GM21390 (cell line): ENCODE results near the gene SAE1.

ENCODE experiments used
- ATAC-seq: cut with Tn5 transposase; IDR thresholded peaks from one replicate; pipeline ENCODE4 v1.9.1; 2021; ENCODE audit not compliant: unreplicated experiment

The SAE1 gene

GRCh38 chr19:47157431-47158321 is 27.0 kb downstream of the SAE1 start:
- ATAC-seq, result no peak

- ATAC-seq, result no peak
These were observed 27.7 kb downstream of the SAE1 start for GRCh38 chr19:47158367-47158791.

GRCh38 chr19:47158879-47159503 is 28.4 kb downstream of the SAE1 start:
- ATAC-seq, result no peak

- no peak for ATAC-seq
These were observed 31.3 kb downstream of the SAE1 start for GRCh38 chr19:47161876-47162489.

GRCh38 chr19:47168065-47168464 is 37.4 kb downstream of the SAE1 start:
- no peak for ATAC-seq

GRCh38 chr19:47172666-47173455 is 42.2 kb downstream of the SAE1 start:
- no peak for ATAC-seq

- ATAC-seq, result no peak
These were observed 45.5 kb downstream of the SAE1 start for GRCh38 chr19:47176071-47176626.

GRCh38 chr19:47176627-47177090 is 46.0 kb downstream of the SAE1 start:
- no peak for ATAC-seq

GRCh38 chr19:47179653-47180310 is 49.1 kb downstream of the SAE1 start:
- no peak for ATAC-seq

- ATAC-seq, result no peak
These were observed 53.0 kb downstream of the SAE1 start for GRCh38 chr19:47183601-47184000.

GRCh38 chr19:47186446-47187334 is 56.1 kb downstream of the SAE1 start:
- peak; percentile 83 for ATAC-seq

- ATAC-seq, result no peak
These were observed 56.7 kb downstream of the SAE1 start for GRCh38 chr19:47187335-47187655.

- no peak for ATAC-seq
These were observed 57.2 kb downstream of the SAE1 start for GRCh38 chr19:47187797-47188196.

GRCh38 chr19:47188507-47189033 is 57.9 kb downstream of the SAE1 start:
- ATAC-seq, result no peak

GRCh38 chr19:47190167-47190727 is 59.6 kb downstream of the SAE1 start:
- ATAC-seq, result no peak

GRCh38 chr19:47195434-47195833 is 64.8 kb downstream of the SAE1 start:
- ATAC-seq, result no peak

GRCh38 chr19:47197141-47197540 is 66.5 kb downstream of the SAE1 start:
- ATAC-seq, result no peak

GRCh38 chr19:47200530-47200929 is 69.9 kb downstream of the SAE1 start:
- ATAC-seq, result no peak

- ATAC-seq, result no peak
These were observed 72.6 kb downstream of the SAE1 start for GRCh38 chr19:47203254-47203653.
